D721Med (cell line): ENCODE measurements around the gene MCUB.

ENCODE experiments used
- DNase-seq: peaks from one replicate; pipeline ENCODE4 v3.0.0; 2011; ENCODE audit warnings: low spot score; ENCODE audit not compliant: insufficient read length
- FAIRE-seq: peaks from 2 replicates; lab custom pipeline; 2011; peaks lifted over from hg19 to GRCh38; lab: Jason Lieb, UNC
- TF ChIP-seq, protein P1 (sequence below): IDR thresholded peaks from 2 replicates; pipeline ENCODE4 v1.5.1; 2012; ENCODE audit warnings: mild to moderate bottlenecking, control low read depth; ENCODE audit not compliant: insufficient read depth; ENCODE audit errors: missing control alignments

MCUB gene

DNA sequence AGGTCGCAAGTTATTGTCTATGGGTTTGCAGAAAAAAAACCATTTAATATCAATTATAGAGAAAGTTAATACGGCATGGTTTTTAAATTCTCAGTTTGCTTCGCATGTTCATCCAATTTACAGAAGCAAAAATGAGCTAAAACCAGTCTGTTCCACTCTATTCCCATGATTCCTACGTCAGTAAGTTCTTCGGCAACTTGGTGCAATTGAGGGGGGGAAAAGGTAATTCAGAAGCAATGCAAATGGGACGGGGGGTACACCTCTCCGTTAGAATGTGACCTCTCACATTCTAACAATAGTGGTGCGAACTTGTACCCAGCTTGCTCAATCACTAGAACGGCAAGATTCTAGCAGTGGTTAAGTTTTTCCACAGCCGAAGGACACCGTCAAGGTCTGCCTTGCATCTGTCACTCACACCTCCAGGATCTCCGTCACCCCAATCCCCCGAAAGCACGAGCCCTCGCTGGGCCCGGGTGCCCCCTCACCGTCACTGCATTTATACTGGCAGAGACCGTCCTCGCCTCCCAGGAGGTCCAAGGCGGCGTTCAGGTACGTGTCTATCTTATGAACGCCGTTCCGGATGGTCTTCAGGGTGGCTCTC is 169.2 kb downstream of the MCUB start:
- no peak for DNase-seq
- FAIRE-seq, result no peak
- TF ChIP-seq, protein P1, sequence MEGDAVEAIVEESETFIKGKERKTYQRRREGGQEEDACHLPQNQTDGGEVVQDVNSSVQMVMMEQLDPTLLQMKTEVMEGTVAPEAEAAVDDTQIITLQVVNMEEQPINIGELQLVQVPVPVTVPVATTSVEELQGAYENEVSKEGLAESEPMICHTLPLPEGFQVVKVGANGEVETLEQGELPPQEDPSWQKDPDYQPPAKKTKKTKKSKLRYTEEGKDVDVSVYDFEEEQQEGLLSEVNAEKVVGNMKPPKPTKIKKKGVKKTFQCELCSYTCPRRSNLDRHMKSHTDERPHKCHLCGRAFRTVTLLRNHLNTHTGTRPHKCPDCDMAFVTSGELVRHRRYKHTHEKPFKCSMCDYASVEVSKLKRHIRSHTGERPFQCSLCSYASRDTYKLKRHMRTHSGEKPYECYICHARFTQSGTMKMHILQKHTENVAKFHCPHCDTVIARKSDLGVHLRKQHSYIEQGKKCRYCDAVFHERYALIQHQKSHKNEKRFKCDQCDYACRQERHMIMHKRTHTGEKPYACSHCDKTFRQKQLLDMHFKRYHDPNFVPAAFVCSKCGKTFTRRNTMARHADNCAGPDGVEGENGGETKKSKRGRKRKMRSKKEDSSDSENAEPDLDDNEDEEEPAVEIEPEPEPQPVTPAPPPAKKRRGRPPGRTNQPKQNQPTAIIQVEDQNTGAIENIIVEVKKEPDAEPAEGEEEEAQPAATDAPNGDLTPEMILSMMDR, result no peak

DNA sequence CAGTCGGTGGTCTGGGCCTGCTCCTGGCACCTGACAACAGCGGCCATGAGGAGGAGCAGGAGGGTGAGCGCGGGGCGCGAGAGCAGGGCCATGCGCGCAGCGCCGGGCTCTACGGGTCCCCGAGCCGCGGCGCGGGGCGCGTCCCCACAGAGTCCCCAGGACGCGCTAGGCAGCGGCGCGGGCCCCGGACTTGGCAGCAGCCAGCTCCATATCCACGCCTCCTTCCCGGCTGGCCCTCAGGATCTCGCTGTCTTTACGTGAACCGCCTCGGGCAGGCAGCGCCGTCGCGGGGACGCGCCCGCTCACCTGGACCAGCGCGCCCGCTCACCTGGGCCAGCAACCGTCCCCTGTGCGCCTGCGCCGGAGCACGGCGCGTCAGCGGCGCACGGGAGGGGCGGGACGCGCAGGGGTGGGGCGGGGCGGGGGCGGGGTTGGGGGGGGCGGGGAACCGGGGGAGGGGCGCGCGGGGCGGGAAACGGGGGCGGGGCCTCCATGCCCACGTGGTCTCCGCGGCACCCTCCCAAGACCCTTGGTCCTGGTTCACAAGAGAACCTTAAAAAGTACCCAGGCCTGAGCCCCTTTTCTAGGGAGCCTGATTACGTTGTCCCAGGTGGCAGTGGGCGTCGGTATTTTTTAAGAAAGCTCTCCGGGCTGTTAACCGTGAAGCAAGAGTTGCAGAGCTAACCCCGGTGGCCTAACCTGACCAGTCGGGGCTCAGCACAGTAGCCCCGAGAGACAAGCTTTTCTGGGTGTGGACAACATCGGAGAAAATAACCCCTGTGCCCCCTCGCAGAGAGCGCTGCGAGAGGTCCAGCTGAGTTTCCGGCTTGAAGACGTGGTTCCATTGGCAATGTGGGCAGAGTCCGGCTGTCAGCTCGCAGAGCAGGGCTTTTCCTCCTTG is 169.9 kb downstream of the MCUB start, which contains the start of gene PLA2G12A:
Gene PLA2G12A (minus strand): TSS at position 353 of the 901 bp plus-strand sequence. CDS start 261 bp downstream, at position 92.
- TF ChIP-seq, protein P1, result no peak
- FAIRE-seq (no peak), DNase-seq (peak; percentile 57)

DNA sequence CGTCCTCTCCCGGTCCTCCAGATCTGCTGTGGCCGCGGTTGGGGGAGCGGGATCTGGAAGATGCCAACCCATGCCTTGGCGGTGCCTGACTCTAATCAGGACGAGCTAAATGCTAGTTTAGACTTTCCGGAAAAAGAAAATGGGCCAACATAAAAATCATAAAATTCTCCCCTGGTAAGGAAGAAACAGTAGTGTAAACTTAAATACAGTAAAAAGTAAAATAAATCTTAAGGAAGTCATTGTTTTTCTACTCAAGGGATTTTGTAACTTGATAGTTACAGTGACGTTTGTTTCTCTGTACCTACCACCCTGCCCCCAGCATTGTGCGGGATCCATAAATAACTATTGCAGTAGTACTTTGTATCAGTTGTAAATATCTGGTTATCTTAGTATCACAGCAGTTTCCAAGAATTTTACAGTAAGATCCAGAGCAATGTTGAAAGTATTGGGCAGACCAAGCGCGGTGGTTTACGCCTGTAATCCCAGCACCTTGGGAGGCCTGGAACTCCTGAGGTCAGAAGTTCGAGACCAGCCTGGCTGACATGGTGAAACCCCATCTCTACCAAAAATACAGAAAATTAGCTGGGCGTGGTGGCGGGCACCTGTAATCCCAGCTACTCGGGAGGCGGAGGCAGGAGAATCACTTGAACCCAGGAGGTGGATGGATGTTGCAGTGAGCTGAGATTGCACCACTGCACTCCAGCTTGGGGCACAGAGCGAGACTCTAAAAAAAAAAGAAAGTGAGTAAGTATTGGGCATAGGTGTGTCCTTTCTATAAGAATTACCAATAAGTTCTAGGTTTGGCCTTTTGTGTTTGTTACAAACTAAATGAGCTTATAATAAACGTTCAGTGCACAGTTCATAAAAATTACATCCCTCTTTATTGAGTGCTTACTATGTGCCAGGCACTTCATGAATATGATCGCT is 170.8 kb downstream of the MCUB start:
- no peak for DNase-seq

DNA sequence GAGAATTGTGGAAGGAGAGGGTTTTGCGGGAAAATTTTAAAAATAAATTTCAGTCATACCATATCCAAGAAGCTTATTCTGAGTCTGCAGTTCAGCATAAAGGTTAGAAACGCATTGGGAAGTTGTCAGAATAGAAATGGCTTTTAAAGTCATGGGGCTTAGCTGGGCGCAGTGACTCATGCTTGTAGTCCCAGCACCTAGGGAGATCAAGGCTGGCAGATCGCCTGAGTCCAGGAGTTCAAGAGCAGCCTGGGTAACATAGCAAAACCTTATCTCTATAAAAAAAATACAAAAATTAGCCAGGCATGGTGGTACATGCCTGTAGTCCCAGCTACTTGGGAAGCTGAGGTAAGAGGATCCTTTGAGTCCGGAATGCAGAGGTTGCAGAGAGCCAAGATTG is 173.7 kb downstream of the MCUB start:
- no peak for DNase-seq
- TF ChIP-seq, protein P1, result no peak
- no peak for FAIRE-seq

More for the DNA sequence above, 170.8 kb downstream of the MCUB start:
- no peak for FAIRE-seq
- TF ChIP-seq, protein P1, result no peak

DNA sequence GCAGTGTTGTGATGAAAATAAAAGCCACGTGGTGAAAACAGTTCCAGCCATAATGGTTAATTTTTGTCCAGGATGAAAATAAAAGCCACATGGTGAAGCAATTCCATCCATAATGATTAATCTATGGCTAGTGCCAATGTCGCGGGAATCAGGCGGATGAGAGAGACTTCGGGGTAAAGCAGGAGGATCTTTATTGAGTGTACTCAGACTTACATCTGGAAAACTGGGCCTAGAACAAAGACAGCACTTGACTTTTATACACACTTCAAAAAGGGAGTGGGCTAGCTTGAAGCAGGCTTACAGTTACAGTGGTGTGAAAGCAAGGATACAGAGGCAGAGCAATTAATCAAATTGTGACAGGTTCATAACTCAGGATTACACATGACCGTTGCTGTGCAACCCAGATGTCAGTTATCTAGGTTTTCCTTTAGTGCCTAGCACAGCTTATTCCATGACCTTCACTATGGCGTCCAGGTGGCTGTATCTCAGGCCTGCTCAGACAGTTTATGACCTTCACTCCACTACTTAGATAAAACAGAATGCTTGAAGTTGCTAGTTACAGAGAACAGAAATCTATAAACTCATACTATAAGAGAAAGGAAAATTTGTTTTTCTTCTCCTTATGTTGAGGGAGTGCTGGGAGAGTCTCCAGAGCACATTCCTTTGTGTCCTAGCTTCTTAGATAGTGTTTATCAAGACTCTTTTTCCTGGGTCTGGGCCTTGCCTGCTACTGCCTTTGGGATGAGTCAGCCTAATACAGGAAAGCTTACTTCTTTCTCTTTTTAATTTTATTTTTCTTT is 175.7 kb downstream of the MCUB start:
- no peak for FAIRE-seq

More for the DNA sequence above, 175.7 kb downstream of the MCUB start:
- DNase-seq, result no peak
- TF ChIP-seq, protein P1, result no peak
